Measurements from ENCODE around the gene INSM1. TPM values are rescaled to one million over a fixed set of nuclear protein-coding genes. Genes with fewer than 3 reads are reported as not detected.

Gene INSM1
- total RNA-seq, 1 experiment from 2014 or later, result 0.05 TPM

GRCh38 chr20:20401991-20402390 lies 34.1 kb downstream of the INSM1 start:
- no TSS peak for BruUV-seq (replicated peaks)
- no peak overlapping the region for H3K27ac ChIP-seq (ENCODE audit: low read length)
- no peak for TF ChIP-seq CTCF (IDR thresholded peaks at IDR 0.05)
- no peak for TF ChIP-seq POLR2AphosphoS5 (IDR thresholded peaks at IDR 0.05; ENCODE audit: low read depth, low read length)
- TF ChIP-seq SIN3A (IDR thresholded peaks at IDR 0.05; ENCODE audit: borderline replicate concordance, insufficient read depth, low read depth, low read length), result no peak
- TF ChIP-seq REST (IDR thresholded peaks at IDR 0.05; ENCODE audit: insufficient read depth in 1 of 2, low read depth in 2 of 2, low read length in 1 of 2), result no peak
- no peak for TF ChIP-seq TCF7L2 (IDR thresholded peaks at IDR 0.05; ENCODE audit: low read depth, low read length)
- in situ Hi-C loops (cut with HindIII; ENCODE audit: low pct_unique_long_range_greater_than_20kb, low sequenced_read_pairs), result no loop called here
- no peaks in the 10 kb centered on the region for H3K4me1 ChIP-seq (ENCODE audit: control insufficient read depth, insufficient read depth, low read length)
- no peaks in the 10 kb centered on the region for H3K9me3 ChIP-seq (ENCODE audit: control insufficient read depth, insufficient read depth, low read depth, low read length)
- no peak overlapping the region for H3K4me3 ChIP-seq (ENCODE audit: low read depth in 2 of 2, low read length in 2 of 2)
- H3K36me3 ChIP-seq (ENCODE audit: control insufficient read depth, insufficient read depth, low read length), result no peaks in the 10 kb centered on the region
- ATAC-seq, result no peak
- DNase-seq (ENCODE audit: low read depth, low spot score), result no peak
- intact Hi-C loops (cut with micrococcal nuclease; ENCODE audit: unreplicated experiment), result no loop called here
- ChIA-PET POLR2A (no interaction called here), CTCF (no interaction called here)
- H3K27me3 ChIP-seq (ENCODE audit: control insufficient read depth, insufficient read depth, low read length), result no peaks in the 10 kb centered on the region

GRCh38 chr20:20404633-20405032 lies 36.7 kb downstream of the INSM1 start:
- POLR2A ChIA-PET, result no interaction called here
- Histone ChIP-seq H3K36me3 (ENCODE audit: control insufficient read depth, insufficient read depth, low read length) (no peaks in the 10 kb centered on the region), H3K27ac (ENCODE audit: low read length) (no peak overlapping the region), H3K27me3 (ENCODE audit: control insufficient read depth, insufficient read depth, low read length) (no peaks in the 10 kb centered on the region), H3K9me3 (ENCODE audit: control insufficient read depth, insufficient read depth, low read depth, low read length) (no peaks in the 10 kb centered on the region), H3K4me1 (ENCODE audit: control insufficient read depth, insufficient read depth, low read length) (no peaks in the 10 kb centered on the region), H3K4me3 (ENCODE audit: low read depth in 2 of 2, low read length in 2 of 2) (no peak overlapping the region)
- CTCF ChIA-PET, result no interaction called here
- in situ Hi-C loops (cut with HindIII; ENCODE audit: low pct_unique_long_range_greater_than_20kb, low sequenced_read_pairs) (no loop called here), intact Hi-C loops (cut with micrococcal nuclease; ENCODE audit: unreplicated experiment) (loop anchor here (5.0 kb wide), 1 partner anchor 322 kb away; no protein-coding TSS in a partner anchor)
- ATAC-seq (no peak), DNase-seq (ENCODE audit: low read depth, low spot score) (no peak)
- TF ChIP-seq CTCF (IDR thresholded peaks at IDR 0.05), result no peak
- no TSS peak for BruUV-seq (replicated peaks)

- ChIA-PET CTCF (no interaction called here), POLR2A (no interaction called here)
- BruUV-seq (replicated peaks), result no TSS peak
- Histone ChIP-seq H3K27ac (ENCODE audit: low read length) (no peak overlapping the region), H3K27me3 (ENCODE audit: control insufficient read depth, insufficient read depth, low read length) (no peaks in the 10 kb centered on the region), H3K36me3 (ENCODE audit: control insufficient read depth, insufficient read depth, low read length) (no peaks in the 10 kb centered on the region), H3K4me3 (ENCODE audit: low read depth in 2 of 2, low read length in 2 of 2) (no peak overlapping the region), H3K9me3 (ENCODE audit: control insufficient read depth, insufficient read depth, low read depth, low read length) (no peaks in the 10 kb centered on the region), H3K4me1 (ENCODE audit: control insufficient read depth, insufficient read depth, low read length) (no peaks in the 10 kb centered on the region)
- TF ChIP-seq REST (IDR thresholded peaks at IDR 0.05; ENCODE audit: insufficient read depth in 1 of 2, low read depth in 2 of 2, low read length in 1 of 2), result no peak
- no peak for TF ChIP-seq SIN3A (IDR thresholded peaks at IDR 0.05; ENCODE audit: borderline replicate concordance, insufficient read depth, low read depth, low read length)
- no peak for TF ChIP-seq CTCF (IDR thresholded peaks at IDR 0.05)
- no peak for TF ChIP-seq TCF7L2 (IDR thresholded peaks at IDR 0.05; ENCODE audit: low read depth, low read length)
- TF ChIP-seq POLR2AphosphoS5 (IDR thresholded peaks at IDR 0.05; ENCODE audit: low read depth, low read length), result no peak
- ATAC-seq, result no peak
- in situ Hi-C loops (cut with HindIII; ENCODE audit: low pct_unique_long_range_greater_than_20kb, low sequenced_read_pairs), result no loop called here
- intact Hi-C loops (cut with micrococcal nuclease; ENCODE audit: unreplicated experiment), result loop anchor here (5.0 kb wide), 1 partner anchor 323 kb away; no protein-coding TSS in a partner anchor
- DNase-seq (ENCODE audit: low read depth, low spot score), result no peak
Measured at GRCh38 chr20:20405623-20406022, 37.7 kb downstream of the INSM1 start.
